ENCODE data around the gene RNF144A. TPM values are rescaled to one million over a fixed set of nuclear protein-coding genes. Genes with fewer than 3 reads are reported as not detected.

Gene RNF144A
- total and polyA plus RNA-seq, 2 experiments from 2014 or later, result 5.4 to 10.1 TPM

DNA sequence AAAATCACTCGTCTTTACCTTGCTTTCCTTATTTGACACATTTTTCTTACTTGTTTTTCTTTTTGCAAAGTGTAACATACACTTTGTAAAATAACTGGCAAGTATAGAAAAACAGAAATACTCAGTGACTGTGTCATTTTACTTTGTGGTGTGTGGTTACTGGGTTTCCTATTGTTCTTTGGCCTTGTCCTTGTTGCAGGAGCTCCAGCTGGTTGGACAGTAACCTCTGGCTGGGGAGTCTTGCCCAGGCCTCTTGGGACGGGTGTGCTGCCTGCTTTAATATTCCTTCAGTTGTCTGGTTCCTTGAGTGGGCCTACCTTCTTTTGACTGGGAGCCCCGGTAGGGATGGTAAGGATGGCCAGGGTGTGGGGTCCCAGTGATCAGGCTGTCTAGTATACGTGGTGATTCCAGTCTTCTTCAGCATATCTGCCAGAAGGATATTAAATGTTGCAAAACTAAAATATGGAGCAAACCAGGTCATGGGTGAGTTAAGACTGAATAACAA, 53.8 kb downstream of the RNF144A start:
- H3K27ac ChIP-seq, result no peak overlapping the region
- no peak overlapping the region for H3K4me2 ChIP-seq
- H3K9me3 ChIP-seq (ENCODE audit: low read depth), result no peaks in the 10 kb centered on the region
- no peak overlapping the region for H3K4me3 ChIP-seq
- 92% methylated on average over 4 of the region's 4 CpGs for WGBS (ENCODE audit: low lambda C conversion rate, missing lambda C conversion rate)
- no peaks in the 10 kb centered on the region for H3K9me2 ChIP-seq (replicated peaks; ENCODE audit: insufficient read depth)
- H3K79me2 ChIP-seq, result no peaks in the 10 kb centered on the region
- H2AFZ ChIP-seq, result no peak overlapping the region
- H3K36me3 ChIP-seq (replicated peaks; ENCODE audit: insufficient read depth, low read depth), result no peaks in the 10 kb centered on the region
- no peaks in the 10 kb centered on the region for H3K27me3 ChIP-seq
- H3K4me1 ChIP-seq (ENCODE audit: insufficient read depth), result no peaks in the 10 kb centered on the region
- TF ChIP-seq EZH2phosphoT487 (IDR thresholded peaks at IDR 0.05; ENCODE audit: low read depth, severe bottlenecking, unreplicated experiment), result no peak
- TF ChIP-seq, protein P1, sequence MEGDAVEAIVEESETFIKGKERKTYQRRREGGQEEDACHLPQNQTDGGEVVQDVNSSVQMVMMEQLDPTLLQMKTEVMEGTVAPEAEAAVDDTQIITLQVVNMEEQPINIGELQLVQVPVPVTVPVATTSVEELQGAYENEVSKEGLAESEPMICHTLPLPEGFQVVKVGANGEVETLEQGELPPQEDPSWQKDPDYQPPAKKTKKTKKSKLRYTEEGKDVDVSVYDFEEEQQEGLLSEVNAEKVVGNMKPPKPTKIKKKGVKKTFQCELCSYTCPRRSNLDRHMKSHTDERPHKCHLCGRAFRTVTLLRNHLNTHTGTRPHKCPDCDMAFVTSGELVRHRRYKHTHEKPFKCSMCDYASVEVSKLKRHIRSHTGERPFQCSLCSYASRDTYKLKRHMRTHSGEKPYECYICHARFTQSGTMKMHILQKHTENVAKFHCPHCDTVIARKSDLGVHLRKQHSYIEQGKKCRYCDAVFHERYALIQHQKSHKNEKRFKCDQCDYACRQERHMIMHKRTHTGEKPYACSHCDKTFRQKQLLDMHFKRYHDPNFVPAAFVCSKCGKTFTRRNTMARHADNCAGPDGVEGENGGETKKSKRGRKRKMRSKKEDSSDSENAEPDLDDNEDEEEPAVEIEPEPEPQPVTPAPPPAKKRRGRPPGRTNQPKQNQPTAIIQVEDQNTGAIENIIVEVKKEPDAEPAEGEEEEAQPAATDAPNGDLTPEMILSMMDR (IDR thresholded peaks at IDR 0.05; ENCODE audit: poor library complexity), result no peak
- no peak for TF ChIP-seq EZH2 (IDR thresholded peaks at IDR 0.05; ENCODE audit: borderline replicate concordance)
- no peaks in the 10 kb centered on the region for H4K20me1 ChIP-seq (ENCODE audit: insufficient read depth, poor library complexity, severe bottlenecking)
- no peak for DNase-seq (ENCODE audit: low spot score)

DNA sequence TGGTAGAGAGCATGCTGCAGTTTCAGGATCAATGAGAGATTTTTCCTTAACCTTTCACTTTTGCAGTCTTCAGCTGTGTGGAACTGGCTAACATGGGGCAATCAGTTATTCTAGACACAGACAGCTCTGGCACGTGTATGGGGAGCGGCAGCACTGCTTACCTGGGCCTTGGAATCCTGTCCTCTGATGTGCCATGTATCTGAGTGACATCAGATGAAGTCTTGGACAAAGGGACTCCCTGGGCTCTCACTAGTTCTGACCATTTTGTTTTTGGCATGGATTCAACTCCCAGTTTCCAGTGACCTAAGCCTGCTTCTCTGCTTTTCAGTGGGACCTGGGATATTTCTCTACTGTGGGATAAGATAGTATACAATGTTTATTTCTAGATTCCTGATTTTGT, 54.3 kb downstream of the RNF144A start:
- Histone ChIP-seq H3K36me3 (replicated peaks; ENCODE audit: insufficient read depth, low read depth) (no peaks in the 10 kb centered on the region), H3K79me2 (no peaks in the 10 kb centered on the region), H3K4me2 (no peak overlapping the region), H2AFZ (no peak overlapping the region), H4K20me1 (ENCODE audit: insufficient read depth, poor library complexity, severe bottlenecking) (no peaks in the 10 kb centered on the region), H3K27me3 (no peaks in the 10 kb centered on the region), H3K9me2 (replicated peaks; ENCODE audit: insufficient read depth) (no peaks in the 10 kb centered on the region), H3K9me3 (ENCODE audit: low read depth) (no peaks in the 10 kb centered on the region), H3K27ac (no peak overlapping the region), H3K4me1 (ENCODE audit: insufficient read depth) (no peaks in the 10 kb centered on the region), H3K4me3 (no peak overlapping the region)
- WGBS (ENCODE audit: low lambda C conversion rate, missing lambda C conversion rate), result 96% methylated on average over 2 of the region's 2 CpGs
- DNase-seq (ENCODE audit: low spot score), result no peak
- TF ChIP-seq, protein P1 (IDR thresholded peaks at IDR 0.05; ENCODE audit: poor library complexity), result no peak
- no peak for TF ChIP-seq EZH2phosphoT487 (IDR thresholded peaks at IDR 0.05; ENCODE audit: low read depth, severe bottlenecking, unreplicated experiment)
- TF ChIP-seq EZH2 (IDR thresholded peaks at IDR 0.05; ENCODE audit: borderline replicate concordance), result no peak

DNA sequence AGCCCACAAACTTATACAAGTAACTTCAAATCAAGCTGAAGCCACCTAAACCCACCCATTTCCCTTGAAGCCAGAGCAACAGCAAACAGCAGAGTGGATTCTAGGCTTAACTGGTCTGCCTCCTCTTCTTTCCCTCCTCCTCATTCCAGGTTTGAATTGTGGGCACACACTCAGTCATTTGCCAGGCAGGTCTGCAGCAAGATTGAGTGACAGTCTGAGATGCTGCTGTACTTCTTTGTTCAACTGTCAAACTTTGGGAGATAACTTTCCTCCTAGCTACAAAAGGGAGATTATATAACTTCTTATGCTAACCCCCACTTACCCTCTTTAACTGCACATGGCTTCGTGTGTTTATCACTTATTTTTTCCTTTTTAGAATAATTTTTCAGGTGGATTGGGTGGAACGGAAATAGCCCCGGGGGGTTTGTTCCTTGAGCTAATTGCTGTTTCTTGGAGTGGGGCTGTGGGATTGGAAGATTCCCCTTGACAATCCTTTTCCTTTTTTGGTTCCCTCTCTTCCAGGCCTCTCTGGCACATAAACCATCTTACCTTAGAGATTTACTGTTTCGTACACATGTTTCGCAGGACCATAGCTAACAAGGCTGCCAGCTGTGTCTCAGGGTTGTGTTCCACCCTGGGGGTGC, 55.0 kb downstream of the RNF144A start:
- H3K36me3 ChIP-seq (replicated peaks; ENCODE audit: insufficient read depth, low read depth), result no peaks in the 10 kb centered on the region
- no peak overlapping the region for H2AFZ ChIP-seq
- DNase-seq (ENCODE audit: low spot score), result no peak
- no peak for TF ChIP-seq EZH2phosphoT487 (IDR thresholded peaks at IDR 0.05; ENCODE audit: low read depth, severe bottlenecking, unreplicated experiment)
- TF ChIP-seq, protein P1 (IDR thresholded peaks at IDR 0.05; ENCODE audit: poor library complexity), result no peak
- no peak for TF ChIP-seq EZH2 (IDR thresholded peaks at IDR 0.05; ENCODE audit: borderline replicate concordance)
- WGBS (ENCODE audit: low lambda C conversion rate, missing lambda C conversion rate), result 87% methylated on average over 5 of the region's 5 CpGs
- H3K4me3 ChIP-seq, result no peak overlapping the region
- no peaks in the 10 kb centered on the region for H3K79me2 ChIP-seq
- H4K20me1 ChIP-seq (ENCODE audit: insufficient read depth, poor library complexity, severe bottlenecking), result no peaks in the 10 kb centered on the region
- H3K27ac ChIP-seq, result no peak overlapping the region
- no peaks in the 10 kb centered on the region for H3K9me2 ChIP-seq (replicated peaks; ENCODE audit: insufficient read depth)
- H3K4me1 ChIP-seq (ENCODE audit: insufficient read depth), result no peaks in the 10 kb centered on the region
- H3K9me3 ChIP-seq (ENCODE audit: low read depth), result no peaks in the 10 kb centered on the region
- no peak overlapping the region for H3K4me2 ChIP-seq
- no peaks in the 10 kb centered on the region for H3K27me3 ChIP-seq
